Measurements from ENCODE around the gene FSCN2.

- TF ChIP-seq, protein P1, sequence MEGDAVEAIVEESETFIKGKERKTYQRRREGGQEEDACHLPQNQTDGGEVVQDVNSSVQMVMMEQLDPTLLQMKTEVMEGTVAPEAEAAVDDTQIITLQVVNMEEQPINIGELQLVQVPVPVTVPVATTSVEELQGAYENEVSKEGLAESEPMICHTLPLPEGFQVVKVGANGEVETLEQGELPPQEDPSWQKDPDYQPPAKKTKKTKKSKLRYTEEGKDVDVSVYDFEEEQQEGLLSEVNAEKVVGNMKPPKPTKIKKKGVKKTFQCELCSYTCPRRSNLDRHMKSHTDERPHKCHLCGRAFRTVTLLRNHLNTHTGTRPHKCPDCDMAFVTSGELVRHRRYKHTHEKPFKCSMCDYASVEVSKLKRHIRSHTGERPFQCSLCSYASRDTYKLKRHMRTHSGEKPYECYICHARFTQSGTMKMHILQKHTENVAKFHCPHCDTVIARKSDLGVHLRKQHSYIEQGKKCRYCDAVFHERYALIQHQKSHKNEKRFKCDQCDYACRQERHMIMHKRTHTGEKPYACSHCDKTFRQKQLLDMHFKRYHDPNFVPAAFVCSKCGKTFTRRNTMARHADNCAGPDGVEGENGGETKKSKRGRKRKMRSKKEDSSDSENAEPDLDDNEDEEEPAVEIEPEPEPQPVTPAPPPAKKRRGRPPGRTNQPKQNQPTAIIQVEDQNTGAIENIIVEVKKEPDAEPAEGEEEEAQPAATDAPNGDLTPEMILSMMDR (IDR thresholded peaks at IDR 0.05; ENCODE audit: low read length): no peak
- TF ChIP-seq EZH2 (optimal IDR thresholded peaks at IDR 0.05; ENCODE audit: low read depth, low read length): no peak
- no peak for TF ChIP-seq EZH2phosphoT487 (IDR thresholded peaks at IDR 0.05; ENCODE audit: low read length)
These were observed 28.7 kb downstream of the FSCN2 start for GRCh38 chr17:81556863-81557262.

Measured in MM.1S (cell line).